UCSD-AML1 (cell line): ENCODE measurements around the gene RYR3.

ENCODE experiments used
- DNase-seq: peaks from one replicate; lab custom pipeline; 2025; ENCODE audit not compliant: unreplicated experiment; lab: John Stamatoyannopoulos, UW

The RYR3 gene

DNA sequence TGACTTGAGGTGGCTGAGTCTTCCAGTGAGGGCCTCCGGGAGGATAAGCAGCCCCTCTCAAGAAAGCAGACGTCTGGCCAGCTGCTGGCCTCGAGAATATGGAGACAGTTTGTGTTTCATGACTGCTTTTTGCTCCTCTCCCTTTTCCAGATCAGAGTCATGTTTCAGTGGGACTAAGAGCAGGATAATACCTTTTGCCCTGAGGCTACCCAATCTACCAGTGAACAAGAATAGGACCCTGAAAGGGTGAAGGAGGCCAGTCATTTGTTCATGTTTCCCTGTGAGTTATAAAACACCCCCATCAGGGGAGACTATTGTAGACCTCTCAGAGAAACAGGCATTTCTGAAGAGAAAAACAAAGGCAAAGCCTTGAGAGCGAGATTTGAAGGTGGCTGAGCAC lies 137.4 kb downstream of the RYR3 start:
- no peak for DNase-seq

DNA sequence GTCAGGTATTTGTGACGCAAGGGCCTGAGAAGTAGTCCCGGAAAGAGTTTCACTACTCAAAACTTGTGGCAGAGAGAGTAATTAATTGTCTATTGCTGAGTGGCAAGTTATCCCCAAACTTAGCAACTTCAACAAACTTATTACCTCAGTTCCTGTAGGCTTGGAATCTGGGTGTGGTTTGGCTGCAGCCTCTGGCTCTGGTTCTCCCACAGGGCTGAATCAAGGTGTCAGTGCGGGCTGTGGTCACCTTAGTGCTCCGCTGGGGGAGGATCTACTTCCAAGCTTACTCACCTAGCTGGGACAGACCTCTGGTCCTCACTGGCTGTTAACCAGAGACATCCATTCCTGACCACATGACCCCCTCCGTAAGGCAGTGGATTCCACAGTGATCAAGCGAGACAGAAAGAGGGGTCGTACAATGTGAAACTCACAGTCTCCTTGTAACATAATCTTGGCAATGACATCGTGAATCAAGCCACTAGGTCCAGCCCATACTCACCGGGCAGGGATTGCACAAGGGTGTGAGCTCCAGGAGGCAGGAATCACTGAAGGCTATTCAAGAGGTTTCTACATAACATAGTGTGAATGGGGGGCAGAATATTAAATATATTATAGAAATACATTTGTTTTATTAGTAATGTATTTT lies 138.3 kb downstream of the RYR3 start:
- DNase-seq, result no peak

DNA sequence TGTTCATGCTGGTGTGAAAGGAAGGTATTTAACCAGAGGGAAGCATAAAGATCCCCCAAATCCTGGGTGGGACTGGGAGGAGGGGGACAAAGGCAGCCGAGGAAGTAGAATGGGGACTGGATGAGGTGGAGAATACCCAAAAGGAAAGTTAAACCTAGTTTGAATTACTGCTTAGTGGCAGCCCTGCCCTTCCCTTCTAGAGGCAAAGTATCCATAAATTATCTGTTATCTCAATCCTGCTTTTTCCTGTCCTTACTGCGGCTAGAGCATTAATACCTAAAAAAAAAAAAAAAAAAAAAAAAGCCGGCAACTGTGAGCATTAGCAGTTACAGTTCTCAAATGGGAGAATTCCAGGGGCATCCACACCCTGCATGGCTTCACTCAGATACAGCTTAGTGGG lies 139.0 kb downstream of the RYR3 start:
- DNase-seq, result no peak

DNA sequence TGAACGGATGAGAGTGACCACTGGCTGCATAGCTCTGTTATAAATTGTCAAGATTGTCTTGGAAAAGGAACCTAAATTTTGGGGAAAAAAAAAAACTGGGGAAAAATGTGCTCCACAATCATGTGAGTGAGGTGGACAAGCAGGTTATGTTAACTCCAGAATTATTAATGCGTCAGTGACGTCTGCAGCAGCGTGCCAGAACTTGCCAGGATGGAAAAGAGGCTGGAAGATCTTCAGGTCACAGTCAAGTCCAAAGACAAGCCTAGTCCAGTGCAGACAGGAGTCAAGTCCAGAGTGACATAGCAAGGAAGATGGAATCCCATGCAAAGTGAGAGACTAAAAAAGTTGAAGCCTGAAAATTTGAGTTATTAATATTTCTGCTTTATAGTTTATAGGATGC lies 140.6 kb downstream of the RYR3 start:
- DNase-seq, result no peak

DNA sequence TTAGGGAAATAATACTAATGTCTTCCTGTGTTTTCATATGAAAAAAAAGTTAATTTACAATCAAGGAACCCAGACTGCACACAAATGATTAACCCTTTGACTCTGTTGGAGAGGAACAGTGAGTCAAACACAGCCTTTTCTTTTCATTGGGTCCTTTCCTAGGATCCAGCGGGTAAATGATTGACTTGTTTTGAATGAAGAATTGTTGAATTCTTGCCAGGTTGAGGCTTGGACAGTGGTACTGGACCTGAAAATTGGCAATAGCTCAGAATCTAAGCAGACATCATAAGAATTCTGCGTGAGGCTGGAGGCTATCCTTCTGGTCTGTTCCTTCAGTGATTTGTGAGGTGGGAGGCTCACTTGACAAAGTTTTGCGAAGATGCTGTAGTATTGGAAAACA lies 143.0 kb downstream of the RYR3 start:
- DNase-seq, result no peak

DNA sequence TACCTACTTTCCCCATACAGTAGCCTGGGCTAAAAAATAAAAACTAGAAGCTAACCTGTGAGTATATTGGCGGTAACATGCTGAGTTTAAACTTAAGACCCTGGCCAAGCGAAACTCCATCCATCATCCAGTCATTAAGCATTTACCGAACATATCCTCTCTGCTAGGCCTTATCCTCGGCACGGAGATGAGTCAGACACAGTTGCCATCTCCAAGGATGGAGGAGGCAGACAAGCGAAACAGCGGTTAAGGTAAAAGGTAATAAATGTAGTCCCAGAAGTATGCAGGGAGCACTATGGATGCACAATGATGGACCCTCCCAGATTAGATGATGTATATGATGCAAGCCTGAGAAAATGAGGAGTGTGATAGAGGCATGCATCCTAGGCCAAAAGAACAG lies 143.6 kb downstream of the RYR3 start:
- DNase-seq, result no peak

DNA sequence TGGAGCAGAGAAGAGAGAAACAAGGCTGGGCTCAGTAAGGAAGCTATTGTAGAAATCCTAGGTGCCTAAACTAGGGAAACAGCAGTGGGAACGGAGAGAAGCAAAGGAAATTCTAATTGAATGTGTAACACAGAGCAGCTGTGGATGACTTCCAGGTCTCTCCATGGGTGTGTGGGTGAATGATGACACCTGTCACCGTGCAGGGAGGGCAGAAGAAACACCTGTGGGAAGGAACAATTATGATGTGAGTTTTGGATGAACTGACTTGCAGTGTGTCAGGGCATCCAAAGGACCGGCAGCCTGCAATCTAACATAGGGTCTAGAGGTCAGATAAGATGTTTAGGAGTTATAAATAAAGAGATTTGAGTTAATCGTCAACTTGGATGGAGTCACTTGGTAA lies 144.2 kb downstream of the RYR3 start:
- DNase-seq, result no peak

DNA sequence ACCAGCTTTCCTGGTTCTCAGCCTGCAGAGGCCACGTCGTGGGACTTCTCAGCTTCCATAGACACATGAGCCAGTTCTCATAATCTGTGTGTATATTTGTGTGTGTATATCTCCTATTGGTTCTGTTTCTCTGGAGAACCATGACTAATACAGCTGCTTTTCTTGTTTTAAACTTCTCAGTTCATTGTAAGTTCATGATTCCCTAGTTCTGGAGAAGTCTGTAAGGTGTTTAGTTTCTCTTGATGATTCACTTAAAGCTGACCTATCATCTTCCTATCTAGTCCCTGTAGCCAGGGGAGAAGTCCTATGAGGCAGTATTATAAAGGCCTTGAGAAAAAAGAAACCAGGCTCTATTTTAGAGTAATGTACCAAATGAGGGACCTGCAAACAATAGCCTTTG lies 147.7 kb downstream of the RYR3 start:
- no peak for DNase-seq

DNA sequence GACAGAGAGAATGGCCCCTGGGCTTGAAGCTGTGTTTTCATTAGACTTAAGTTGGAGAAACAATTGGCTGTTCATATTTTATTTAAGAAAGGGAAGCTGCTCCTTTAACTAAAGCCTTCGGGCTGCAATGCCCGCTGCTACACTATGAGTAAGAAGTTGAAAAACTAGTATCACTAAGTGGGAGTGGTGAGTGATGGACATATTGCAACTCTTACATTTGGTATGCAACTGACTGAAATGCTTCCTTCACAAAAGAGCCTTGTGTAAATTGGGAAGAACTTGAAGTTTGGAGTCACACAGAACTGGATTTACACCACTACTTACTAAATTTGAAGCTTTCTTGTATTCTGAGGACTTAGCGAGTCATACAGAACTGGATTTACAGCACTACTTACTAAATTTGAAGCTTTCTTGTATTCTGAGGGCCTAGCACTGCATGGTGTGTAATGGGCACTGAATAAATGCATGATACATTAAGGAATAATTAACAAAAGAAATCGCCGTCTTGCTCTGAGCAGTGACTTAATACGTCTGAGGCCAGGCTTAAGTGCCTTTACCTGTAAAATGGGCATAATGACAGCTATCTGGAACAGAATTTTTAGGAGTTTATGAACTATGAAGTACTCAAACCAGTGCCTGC lies 149.5 kb downstream of the RYR3 start:
- no peak for DNase-seq

DNA sequence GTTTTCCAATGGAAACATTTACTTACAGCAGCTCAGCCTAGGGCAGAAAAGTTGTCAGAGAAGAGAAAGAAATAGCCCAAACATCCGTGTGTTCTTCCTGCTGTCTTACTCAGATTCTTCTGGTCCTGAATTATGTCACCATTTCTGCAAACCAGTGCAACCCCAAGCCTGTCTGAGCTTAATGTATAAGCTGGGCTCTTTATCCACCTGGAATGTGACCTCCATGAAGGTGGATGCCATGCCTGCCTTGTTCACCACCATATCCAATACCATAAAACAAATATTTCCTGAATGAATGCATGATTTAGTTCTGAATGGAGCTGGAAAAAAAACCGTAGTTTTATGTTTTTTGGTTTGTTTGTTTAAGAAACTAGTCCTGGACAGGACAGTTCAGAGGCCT lies 150.9 kb downstream of the RYR3 start:
- no peak for DNase-seq

DNA sequence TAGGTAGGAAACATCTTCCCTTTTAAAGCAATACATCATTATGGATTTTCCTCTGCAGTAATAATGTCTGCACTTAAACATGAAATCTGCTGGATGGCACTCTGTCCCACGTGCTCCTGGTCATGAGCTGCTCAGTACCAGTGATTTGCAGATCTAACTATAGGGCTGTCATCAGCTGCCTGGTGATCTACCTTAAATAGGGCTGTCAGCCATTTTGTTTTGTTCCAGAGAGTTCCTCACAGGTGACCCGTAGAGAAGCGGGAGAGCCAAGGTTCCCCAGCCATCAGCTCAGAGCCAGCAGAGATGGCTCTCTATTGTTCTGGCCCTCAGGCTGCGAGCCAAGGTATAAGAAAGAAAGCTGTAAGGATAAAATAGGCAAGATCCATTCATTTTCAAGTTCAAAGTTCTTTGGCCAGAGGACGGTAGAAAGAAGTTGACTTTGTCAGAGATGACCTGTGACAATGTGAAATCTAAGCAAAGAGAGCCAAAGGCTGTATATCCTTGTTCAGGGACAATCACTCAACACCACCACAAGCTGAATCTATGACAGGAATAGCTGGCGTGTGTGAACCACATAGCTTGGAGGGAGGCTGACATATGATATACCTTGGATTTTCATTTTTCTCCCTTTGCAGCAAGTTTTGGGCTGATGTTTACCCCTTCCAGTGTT lies 156.5 kb downstream of the RYR3 start:
- no peak for DNase-seq

DNA sequence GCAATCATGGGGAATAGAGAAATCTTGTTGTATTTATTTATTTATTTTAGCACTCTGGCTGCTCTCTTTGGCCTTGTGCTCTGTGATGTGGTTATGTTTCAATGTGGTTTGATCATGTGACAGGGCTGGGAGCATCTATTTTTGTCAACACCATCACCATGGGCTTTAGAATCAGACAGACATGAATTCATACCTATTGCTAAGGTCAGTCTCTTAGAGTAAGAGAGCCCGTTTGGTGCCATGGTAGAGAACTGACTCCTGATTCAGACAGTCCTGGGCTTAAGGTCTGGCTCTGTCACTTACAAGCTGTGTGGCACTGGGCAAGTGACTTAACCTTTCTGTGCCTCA lies 157.0 kb downstream of the RYR3 start:
- DNase-seq, result no peak

DNA sequence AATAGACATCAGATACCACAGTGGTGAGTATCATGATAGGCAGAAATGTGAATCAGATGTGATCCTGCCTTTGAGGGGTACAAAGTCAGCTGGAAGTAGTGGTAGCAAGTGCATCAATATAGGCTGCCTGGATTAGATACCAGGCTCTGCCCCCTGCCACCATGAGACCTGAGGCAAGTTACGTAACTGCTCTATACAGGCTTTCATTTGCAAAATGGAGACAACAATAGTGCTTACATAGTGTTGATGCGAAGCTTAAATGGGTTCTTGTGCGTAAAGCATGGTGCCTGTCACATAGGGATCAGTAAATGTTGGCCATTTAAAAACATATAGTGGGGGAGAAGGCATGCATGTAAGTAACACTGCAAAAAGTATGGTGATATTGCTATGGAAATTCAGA lies 158.0 kb downstream of the RYR3 start:
- no peak for DNase-seq

DNA sequence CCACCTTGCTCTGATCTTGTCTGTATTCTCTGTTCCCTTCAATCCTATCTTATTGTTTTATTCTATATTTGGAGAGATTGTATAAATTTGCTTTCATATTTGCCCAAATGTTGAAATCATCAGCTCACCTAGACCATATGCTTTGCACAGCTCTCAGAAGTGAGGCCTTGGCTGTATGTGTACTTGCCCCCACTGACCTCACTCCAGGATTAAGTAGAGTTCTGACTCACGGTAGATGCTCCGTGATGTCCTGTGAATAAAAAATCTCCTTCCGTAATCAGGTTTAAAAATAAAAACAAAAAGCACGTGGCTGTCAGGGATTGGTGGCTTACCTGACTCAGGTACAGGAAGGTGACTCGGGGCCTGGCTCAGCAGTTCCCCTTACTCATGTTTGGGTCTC lies 162.2 kb downstream of the RYR3 start:
- no peak for DNase-seq

DNA sequence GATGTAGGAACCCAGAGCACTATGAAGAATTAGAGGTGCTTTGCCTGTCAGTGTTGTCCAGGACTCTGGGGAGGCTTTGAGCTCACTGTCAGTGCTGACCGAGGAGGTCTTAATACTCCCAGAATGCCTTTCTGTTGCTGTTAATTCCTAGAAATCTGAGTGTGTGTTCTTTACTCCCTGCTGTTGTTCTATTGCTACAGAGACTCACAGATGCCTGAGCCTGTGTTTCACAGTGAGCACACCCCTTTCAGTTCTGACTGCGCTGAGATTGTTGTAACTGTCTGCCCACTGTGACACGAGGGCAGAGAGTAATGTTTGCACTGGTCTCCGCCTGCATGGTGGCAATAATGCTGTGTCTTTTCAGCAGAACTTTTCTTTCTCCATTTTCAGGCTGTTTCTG lies 162.9 kb downstream of the RYR3 start:
- DNase-seq, result no peak

DNA sequence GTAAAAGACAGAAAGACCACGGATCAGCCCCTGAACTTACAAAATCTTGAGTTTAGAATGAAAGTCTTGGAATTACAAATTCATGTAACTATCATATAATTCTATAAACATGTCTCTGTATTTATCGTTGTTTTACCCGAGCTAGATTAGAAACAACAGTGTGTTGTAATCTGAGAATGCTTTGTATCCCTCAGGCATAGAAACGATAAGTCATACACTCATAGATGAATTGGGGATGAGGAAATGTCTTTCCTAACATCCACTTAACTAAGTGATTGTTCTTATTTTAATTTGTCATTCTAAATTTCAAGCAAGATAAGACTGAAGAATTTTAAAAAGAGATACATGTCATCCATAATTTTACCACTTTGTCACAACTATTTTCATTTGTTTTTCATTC lies 165.3 kb downstream of the RYR3 start:
- DNase-seq, result no peak

DNA sequence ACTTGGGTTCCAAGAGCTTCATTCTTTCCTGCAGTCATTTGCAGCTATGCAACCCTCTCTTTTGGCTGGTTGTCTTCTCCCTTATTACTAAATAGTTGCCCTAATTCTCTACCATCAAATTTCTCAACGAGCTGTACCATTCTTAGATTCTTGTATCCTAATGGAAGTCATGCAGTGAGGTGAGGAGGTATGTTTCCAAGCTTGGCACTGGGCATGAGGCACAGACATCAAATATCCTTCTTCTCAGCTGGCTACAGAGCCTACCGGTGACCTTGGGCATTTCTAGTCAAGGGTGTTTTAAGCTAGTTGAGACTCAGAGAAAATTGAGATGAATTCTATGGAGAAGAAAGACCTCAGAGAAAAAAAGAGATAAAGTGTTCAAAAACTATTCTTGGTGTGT lies 166.1 kb downstream of the RYR3 start:
- DNase-seq, result no peak

DNA sequence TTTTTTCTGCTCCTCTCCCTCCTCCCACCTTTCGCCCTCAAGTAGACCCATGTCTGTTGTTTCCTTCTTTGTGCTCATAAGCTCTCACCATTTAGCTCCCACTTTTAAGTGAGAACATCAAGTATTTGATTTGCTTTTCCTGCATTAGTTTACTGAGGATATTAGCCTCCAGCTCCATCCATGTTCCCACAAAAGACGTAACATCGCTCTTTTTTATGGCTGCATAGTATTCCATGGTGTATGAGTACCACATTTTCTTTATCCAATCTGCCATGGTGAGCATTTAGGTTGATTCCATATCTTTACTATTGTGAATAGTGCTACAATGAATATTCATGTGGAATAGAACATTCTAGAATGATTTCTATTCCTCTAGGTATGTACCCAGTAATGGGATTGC lies 178.6 kb downstream of the RYR3 start:
- no peak for DNase-seq

DNA sequence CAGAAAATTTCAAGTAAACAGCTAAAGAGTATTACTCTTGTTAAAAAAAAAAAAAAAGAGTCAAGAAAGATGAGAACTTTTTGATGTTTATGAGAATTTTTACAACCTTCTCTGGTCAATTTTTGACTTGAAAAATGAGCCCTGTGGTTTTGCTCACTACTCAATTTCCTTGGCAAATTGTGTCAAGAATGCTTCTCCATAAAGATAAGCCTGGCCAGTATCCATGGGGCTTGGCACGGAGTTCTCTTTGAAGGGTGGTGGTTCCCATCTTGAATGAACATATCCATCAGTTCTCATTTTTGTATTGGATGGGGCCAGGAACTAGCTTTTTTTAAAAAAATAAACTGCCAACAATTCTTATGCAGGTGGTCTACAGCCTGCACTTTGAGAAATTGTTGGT lies 179.9 kb downstream of the RYR3 start:
- DNase-seq, result no peak

DNA sequence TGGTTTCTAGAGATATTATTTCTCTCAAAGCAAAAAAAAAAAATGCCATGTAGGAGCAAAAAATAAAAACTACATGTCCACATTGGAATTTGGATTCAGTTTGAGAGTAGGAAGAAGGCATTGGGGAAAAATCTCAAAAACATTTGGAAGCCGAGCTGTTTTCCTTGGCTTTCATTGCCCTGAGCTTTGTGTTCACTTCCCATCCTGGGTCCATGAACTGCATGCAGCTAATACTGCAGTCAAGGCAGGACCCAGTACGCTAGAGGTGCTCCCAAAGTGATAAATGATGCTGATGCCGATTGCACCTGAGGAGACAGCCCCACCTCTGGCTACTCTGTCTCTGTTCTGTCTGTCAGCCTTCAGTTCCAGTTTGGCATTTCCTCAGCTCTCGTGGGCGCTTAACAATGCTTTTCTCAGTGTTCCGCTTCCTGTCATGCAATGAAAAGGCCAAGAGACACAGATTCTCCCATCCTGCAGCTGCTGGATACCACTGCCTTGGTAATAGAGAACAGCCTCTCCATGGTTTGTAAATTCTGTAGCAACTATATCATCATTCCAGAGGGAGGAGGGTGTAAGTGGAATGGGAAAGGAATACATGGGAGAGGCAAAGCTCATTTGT lies 181.8 kb downstream of the RYR3 start:
- no peak for DNase-seq

DNA sequence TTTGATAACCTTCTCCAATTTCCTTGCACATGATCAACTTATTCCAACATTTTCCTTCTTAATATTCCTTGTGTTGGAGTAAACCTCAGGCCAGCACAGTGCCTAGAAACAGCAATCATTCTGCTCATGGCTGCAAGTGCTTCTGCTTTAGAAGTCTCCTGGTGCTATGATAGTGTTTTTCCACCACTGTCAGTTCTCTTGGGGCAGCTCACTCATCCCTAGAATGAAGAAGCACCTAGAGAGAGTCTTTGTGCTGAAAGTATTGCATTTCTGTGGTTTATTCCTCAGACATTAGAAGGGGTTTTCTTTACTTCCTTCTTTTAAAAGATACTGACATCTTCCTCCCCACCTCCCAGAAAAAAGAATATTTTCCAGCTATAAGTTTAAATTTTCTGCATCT lies 183.5 kb downstream of the RYR3 start:
- DNase-seq, result no peak

DNA sequence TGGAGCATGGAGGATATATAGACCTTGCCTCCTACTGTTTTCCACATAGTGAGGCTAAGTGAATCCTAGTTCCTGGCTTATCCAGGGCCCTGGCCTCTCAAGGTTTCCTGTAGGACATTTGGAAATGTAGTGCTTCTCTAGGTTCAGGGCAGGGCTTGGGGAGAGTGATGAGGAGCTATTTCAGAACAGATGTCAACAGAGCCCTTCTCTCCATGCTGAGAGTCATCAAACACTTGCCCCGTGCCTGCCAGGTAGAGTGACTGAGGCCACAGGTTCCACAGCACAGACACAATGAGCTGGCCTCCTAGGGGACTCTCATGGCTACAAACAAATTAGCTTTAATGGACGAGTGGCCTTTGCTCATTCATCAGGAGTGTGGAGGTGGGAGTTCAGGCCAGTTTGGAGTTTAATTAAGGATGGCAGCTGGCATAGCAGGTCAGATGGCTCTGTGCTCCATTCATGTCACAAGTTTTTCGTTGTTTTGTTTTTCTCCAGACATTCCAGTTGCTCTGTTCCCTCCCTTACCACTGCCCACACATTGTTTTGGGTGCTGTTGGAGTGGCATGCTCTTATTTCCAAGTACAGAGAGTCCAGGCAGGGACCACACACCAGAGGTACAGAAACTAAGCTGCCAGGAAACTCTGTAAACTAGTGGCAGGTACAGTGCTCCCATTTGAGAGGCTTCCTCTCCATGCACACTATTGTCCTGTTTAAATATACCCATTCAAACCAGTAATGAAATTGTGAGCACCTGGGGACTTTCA lies 189.8 kb downstream of the RYR3 start:
- DNase-seq, result no peak
